Gastroesophageal sphincter (tissue), 4 donors: ENCODE data around the gene HPCAL1. TPM values are rescaled to one million over a fixed set of nuclear protein-coding genes. Genes with fewer than 3 reads are reported as not detected.
A peak's percentile ranks its signal among the peaks of the same experiment; 100 is the strongest.

Source experiments
- ATAC-seq: fragments of 150-250 bp; one replicate; pipeline ENCODE4 v1.9.1; 2016; ENCODE audit warnings: mild to moderate bottlenecking, moderate library complexity
- H3K27ac ChIP-seq, 4 donors: fragments of 200-600 bp; sonication (generic) in 3 of 4; 1 replicate in 3 of 4; 2 replicates in 1 of 4; pipeline ENCODE4 v1.5.1; 2016 to 2019
- H3K27me3 ChIP-seq: fragments of 200-600 bp; sonication (generic); one replicate; pipeline ENCODE4 v1.5.1; 2019
- H3K36me3 ChIP-seq, 2 donors: fragments of 200-600 bp; sonication (generic); one replicate each; pipeline ENCODE4 v1.5.1; 2019; ENCODE audit warnings: control low read depth in 1 of 2
- H3K4me1 ChIP-seq, 3 donors: fragments of 200-600 bp; sonication (generic); 1 replicate in 2 of 3; 2 replicates in 1 of 3; pipeline ENCODE4 v1.5.1; 2016 to 2019; ENCODE audit warnings: control low read depth in 2 of 3
- H3K4me3 ChIP-seq, 2 donors: fragments of 200-600 bp; sonication (generic); one replicate each; pipeline ENCODE4 v1.5.1; 2019; ENCODE audit warnings: mild to moderate bottlenecking in 1 of 2, moderate library complexity in 1 of 2
- H3K9me3 ChIP-seq, 3 donors: fragments of 200-600 bp; sonication (generic); one replicate each; pipeline ENCODE4 v1.5.1; 2017 to 2019; ENCODE audit warnings: control low read depth in 2 of 3
- CTCF ChIP-seq, 4 experiments: fragments of 200-600 bp in 2 of 4; fragments of 450-650 bp in 2 of 4; sonication (generic) in 1 of 4; IDR thresholded peaks; one replicate each; pipeline ENCODE4 v1.5.1; 2017 to 2019; ENCODE audit warnings: antibody characterized with exemption in 4 of 4, mild to moderate bottlenecking in 2 of 4, moderate library complexity in 2 of 4
- EP300 ChIP-seq: sonication (generic); formaldehyde crosslinking; IDR thresholded peaks from one replicate; pipeline ENCODE4 v1.6.1; 2017; ENCODE audit warnings: antibody characterized with exemption, mild to moderate bottlenecking
- POLR2A ChIP-seq, 2 donors: fragments of 450-650 bp; IDR thresholded peaks; one replicate each; pipeline ENCODE4 v1.6.1; 2017; ENCODE audit warnings: antibody characterized with exemption in 2 of 2, mild to moderate bottlenecking in 2 of 2, moderate library complexity in 1 of 2
- POLR2AphosphoS5 ChIP-seq: sonication (generic); formaldehyde crosslinking; IDR thresholded peaks from one replicate; pipeline ENCODE4 v1.6.1; 2017; ENCODE audit warnings: antibody characterized with exemption
- WGBS, 2 donors: methylation state at CpG; one replicate each; pipeline ENCODE4 v1.1.5; 2018; ENCODE audit warnings: low coverage in 1 of 2; 5-methylcytosine and 5-hydroxymethylcytosine counted together
- total RNA-seq, 4 donors: library from RNA; depleted of rRNA; stranded (reverse); fragments of >200 nt; gene quantifications; one replicate each; pipeline ENCODE4 v1.1.0, GENCODE V29; 2016

HPCAL1 gene
- total RNA-seq, 4 donors from 2014 or later, result 17.0 to 42.1 (median 29.8) TPM

DNA sequence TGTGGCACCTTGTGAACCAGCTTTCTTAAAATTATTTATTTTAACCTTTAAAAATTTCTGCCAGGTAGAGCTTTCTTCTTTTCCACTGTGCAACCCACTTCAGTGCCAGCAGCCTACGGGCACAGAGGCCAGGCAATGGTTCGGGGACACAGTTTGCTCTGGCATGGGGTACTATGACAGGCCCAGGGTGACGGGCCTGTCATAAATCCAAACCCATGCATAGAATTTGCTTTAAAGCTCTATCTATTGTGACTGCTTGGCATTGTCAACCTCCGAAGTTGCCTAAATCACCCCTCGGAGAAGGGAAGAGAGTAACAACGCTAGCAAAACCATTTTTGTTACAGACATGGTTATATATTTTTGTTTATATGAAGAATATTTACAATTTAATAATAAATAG is 143.9 kb downstream of the HPCAL1 start:
- 46 to 48% methylated on average over 6 of the region's 6 CpGs for WGBS, 2 donors

GRCh38 chr2:10447300-10447894 is 144.7 kb downstream of the HPCAL1 start:
- Histone ChIP-seq H3K4me1 (peaks cover 3 to 68% (median 15%) of the 10 kb centered on the region in 3 donors), H3K9me3 (no peaks in the 10 kb centered on the region), H3K27me3 (no peaks in the 10 kb centered on the region), H3K4me3 (peak overlapping the region; percentile 62 to 81), H3K36me3 (peaks cover 0 to 26% of the 10 kb centered on the region in 2 donors), H3K27ac (peak overlapping the region; percentile 93 to 99 (median 97))
- WGBS, 2 donors, result 0 to 8% methylated on average over 4 to 6 of the region's 32 CpGs
- TF ChIP-seq CTCF (IDR thresholded peaks at IDR 0.05) (peak in 3 of 4 experiments; percentile 3 to 44 (median 26)), EP300 (no peak)
- ATAC-seq, result peak; percentile 5

More for the DNA sequence above, 143.9 kb downstream of the HPCAL1 start:
- Histone ChIP-seq H3K9me3 (no peaks in the 10 kb centered on the region), H3K4me1 (peaks cover 3 to 61% (median 15%) of the 10 kb centered on the region in 3 donors), H3K27ac (peak overlapping the region; percentile 93 to 99 (median 97)), H3K36me3 (peaks cover 0 to 33% of the 10 kb centered on the region in 2 donors), H3K4me3 (peak overlapping the region in 1 of 2 donors; percentile 81), H3K27me3 (no peaks in the 10 kb centered on the region)
- no peak for TF ChIP-seq POLR2AphosphoS5
- no peak for TF ChIP-seq CTCF (IDR thresholded peaks at IDR 0.05)
- no peak for TF ChIP-seq POLR2A (IDR thresholded peaks at IDR 0.05)
- TF ChIP-seq EP300, result no peak
- ATAC-seq, result no peak

DNA sequence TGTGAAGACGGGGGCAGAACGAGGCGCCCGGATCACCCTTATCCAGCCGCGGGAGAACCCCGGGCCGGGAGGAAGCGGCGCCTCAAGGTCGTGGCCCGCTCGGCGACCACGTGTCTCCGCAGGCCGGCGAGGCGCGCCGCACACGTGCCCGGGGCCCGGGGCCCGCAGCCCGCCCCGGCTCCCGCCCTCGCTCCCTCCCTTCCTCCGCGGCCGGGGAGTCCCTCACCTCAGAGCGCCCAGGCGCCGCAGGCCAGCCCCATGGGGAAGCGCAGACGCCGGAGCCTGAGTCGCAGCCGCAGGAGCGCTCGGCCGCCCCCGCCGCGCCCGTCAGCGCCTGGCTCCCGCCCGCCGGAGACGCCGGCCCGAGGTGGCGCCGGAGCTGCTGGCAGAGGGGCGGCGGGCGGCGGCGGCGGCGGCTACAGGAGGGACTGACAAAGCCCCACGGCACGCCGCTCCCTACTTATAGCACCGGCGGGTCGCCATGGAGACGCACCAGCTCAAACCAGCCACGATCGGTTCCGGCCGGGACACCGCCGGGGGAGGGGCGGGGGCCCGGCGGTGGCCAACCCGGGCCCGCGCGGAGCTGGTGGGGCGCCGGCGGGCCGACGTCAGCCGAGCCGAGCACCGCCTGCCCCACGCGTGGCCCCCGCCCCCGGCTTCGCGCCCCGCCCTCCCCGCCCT is 145.3 kb downstream of the HPCAL1 start, which contains the start of gene ODC1:
TSS of gene ODC1 (minus strand) at position 433 of the 681 bp plus-strand sequence. CDS start 3,295 bp downstream, outside the sequence.
- peak within 1 kb of the TSS; percentile 93 to 99 (median 97) for H3K27ac ChIP-seq
- TF ChIP-seq POLR2AphosphoS5 (no peak), CTCF (IDR thresholded peaks at IDR 0.05) (peak in 1 of 4 experiments; percentile 9), POLR2A (IDR thresholded peaks at IDR 0.05) (peak; percentile 9 to 91)
- H3K4me1 ChIP-seq, result peaks cover 3 to 75% (median 15%) of the 10 kb centered on the region in 3 donors
- H3K36me3 ChIP-seq, result peaks cover 0 to 19% of the 10 kb centered on the region in 2 donors
- H3K4me3 ChIP-seq, result peak within 1 kb of the TSS; percentile 62 to 81
- H3K9me3 ChIP-seq, result no peaks in the 10 kb centered on the region
- ATAC-seq, result peak; percentile 95
- H3K27me3 ChIP-seq, result no peaks in the 10 kb centered on the region
- no CpG with 5 or more reads among the region's 99 CpGs for WGBS, 2 donors

GRCh38 chr2:10448576-10449485 is 146.1 kb downstream of the HPCAL1 start:
- H3K4me3 ChIP-seq, result peak overlapping the region; percentile 42 to 81
- no peaks in the 10 kb centered on the region for H3K9me3 ChIP-seq
- 0 to 6% methylated on average over 9 to 10 of the region's 73 CpGs for WGBS, 2 donors
- no peaks in the 10 kb centered on the region for H3K27me3 ChIP-seq
- H3K27ac ChIP-seq, result peak overlapping the region; percentile 49 to 99 (median 96)
- H3K36me3 ChIP-seq, result peaks cover 0 to 11% of the 10 kb centered on the region in 2 donors
- peaks cover 3 to 83% (median 15%) of the 10 kb centered on the region in 3 donors for H3K4me1 ChIP-seq
- TF ChIP-seq POLR2A (IDR thresholded peaks at IDR 0.05), result peak; percentile 27 to 79
- no peak for TF ChIP-seq EP300
- peak; percentile 87 for TF ChIP-seq POLR2AphosphoS5
- peak in 3 of 4 experiments; percentile 23 to 51 (median 36) for TF ChIP-seq CTCF (IDR thresholded peaks at IDR 0.05)
- ATAC-seq, result peak; percentile 87
